ENCODE results near the gene ETHE1.

ETHE1 gene

GRCh38 chr19:43490759-43491158, 36.2 kb downstream of the ETHE1 start:
- no peak for DNase-seq (ENCODE audit: low read depth in 2 of 2)

DNA sequence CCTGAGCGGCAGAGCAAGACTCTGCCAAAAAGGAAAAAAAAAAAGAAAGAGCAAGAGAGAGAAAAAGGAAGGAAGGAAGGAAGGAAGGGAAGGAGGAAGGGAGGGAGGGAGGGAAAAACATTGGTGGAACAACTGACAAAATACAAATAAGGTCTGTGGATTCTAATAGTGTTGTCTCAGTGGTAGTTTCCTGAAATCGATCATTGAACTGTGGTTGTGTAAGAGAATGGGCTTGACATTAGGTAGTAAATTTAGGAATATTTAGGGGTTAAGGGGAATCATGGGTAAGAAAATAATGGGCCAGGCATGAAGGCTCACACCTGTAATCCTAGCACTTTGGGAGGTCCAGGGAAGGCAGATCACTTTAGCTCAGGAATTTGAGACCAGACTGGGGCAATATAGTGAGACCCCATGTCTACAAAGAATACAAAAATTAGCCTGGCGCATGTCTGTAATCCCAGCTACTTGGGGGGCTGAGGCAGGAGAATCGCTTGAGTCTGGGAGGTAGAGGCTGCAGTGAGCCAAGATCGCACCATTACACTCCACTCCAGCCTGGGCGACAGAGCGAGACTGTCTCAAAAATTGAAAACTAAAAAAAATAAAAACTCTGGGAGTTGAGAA, 36.9 kb downstream of the ETHE1 start:
- no peak for DNase-seq (ENCODE audit: low read depth in 2 of 2)

DNA sequence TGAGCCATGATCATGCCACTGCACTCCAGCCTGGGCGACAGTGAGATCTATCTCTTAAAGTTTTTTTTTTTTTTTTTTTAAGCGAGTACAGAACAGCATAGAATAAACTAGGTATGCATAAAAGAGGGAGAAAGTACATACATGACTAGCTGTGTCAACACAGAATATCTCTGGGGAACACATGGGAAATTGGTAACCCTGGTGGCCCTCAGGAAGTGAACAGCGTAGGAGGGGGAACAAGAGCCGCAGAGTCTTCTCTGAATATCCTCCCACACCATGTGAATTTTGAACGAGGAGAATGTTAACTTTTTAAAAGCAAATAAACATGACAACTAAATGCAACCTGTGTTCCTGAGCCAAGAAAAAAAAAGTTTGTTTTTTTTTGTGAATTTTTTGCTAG, 37.7 kb downstream of the ETHE1 start:
- no peak for DNase-seq (ENCODE audit: low read depth in 2 of 2)

- no peak for DNase-seq (ENCODE audit: low read depth in 2 of 2)
These were observed 38.8 kb downstream of the ETHE1 start for GRCh38 chr19:43488179-43488578.

DNA sequence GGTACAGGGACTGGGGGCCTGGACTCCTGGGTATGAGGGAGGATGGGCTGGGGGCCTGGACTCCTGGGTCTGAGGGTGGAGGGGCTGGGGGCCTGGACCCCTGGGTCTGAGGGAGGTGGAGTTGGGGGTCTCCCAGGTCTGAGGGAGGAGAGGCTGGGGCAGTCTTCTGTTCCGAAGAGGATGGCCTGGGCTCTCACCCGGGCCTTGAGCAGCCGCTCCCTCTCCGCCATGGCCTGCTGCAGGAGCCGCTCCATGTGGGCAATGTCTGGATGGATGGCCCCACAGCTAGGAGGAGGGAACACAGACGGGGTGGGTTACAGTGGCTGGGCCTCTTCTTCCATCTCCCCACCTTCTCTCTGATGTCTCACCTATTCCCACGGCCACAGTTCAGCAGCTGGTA, 40.6 kb downstream of the ETHE1 start:
- DNase-seq (ENCODE audit: low read depth in 2 of 2), result no peak

DNA sequence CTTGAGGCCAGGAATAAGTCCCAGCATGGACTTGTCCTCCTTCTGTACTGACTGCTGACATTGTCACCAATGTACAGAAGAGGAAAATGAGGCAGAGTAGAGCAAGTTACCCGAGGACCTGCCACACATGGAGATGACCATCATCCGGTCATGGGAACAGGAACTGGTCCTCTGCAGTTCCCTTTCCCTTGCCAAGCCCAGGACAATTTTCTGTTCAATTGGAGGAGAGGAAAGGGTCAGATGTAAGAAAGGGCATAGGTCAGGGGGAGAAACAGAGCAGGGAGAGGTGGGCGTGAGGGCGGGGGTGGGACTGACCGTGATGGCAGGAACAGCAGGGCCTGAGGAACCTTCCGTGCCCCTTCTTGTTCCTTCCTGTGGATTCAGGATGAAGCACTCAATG, 41.0 kb downstream of the ETHE1 start:
- no peak for DNase-seq (ENCODE audit: low read depth in 2 of 2)

DNA sequence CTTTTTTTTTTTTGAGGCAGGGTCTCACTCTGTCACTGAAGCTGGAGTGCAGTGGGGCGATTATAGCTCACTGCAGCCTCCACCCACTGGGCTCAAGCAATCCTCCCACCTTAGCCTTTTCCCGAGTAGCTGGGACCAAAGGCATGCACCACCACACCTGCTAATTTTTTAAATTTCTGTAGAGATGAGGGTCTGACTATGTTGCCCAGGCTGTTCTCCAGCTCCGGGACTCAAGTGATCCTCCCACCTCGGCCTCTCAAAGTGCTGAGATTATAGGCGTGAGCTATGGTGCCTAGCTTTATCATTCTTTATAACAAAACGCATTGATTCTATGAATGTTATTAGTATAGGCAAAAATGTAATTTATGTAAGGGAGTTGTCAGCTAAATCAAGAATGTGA, 43.7 kb downstream of the ETHE1 start:
- DNase-seq (ENCODE audit: low read depth in 2 of 2), result no peak

DNA sequence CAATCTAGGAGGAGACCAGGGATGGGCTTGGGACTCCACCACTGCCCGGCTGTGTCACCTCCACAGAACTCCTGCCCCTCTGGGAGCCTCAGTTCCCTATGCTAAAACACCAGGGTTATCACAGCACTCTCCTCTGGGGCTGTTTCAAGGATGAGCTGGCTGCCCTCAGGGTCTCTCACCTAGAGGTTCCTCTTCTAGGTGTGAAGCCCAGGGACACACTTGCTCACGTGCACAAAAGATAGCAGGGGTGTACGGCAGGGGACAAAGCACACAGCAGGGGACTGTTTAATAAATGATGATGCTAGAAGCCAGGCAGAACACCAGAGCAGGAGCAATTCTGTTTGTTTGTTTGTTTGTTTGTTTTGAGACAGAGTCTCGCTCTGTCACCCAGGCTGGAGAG, 44.8 kb downstream of the ETHE1 start:
- no peak for DNase-seq (ENCODE audit: low read depth in 2 of 2)

- no peak for DNase-seq (ENCODE audit: low read depth in 2 of 2)
These were observed 45.3 kb downstream of the ETHE1 start for GRCh38 chr19:43481701-43482100.

DNA sequence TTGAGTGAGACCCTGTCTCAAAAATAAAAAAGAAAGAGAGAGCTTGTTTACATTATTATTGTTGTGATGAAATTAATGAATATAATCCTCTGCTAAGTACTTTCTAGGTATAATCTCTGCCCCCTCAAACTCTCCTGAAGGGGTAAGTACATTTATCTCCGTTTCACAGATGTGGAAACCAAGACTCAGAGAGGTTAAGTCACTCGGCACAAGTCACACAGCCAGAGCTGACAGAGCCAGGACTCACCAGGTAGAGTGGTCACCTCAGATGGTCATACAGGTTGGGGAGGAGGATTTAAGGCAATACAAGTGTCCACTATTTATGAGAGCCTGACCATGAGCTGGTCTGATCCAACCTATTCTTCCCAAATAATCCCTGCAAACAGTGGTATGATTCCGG, 46.4 kb downstream of the ETHE1 start:
- no peak for DNase-seq (ENCODE audit: low read depth in 2 of 2)

GRCh38 chr19:43479961-43480561, 46.9 kb downstream of the ETHE1 start:
- no peak for DNase-seq (ENCODE audit: low read depth in 2 of 2)

DNA sequence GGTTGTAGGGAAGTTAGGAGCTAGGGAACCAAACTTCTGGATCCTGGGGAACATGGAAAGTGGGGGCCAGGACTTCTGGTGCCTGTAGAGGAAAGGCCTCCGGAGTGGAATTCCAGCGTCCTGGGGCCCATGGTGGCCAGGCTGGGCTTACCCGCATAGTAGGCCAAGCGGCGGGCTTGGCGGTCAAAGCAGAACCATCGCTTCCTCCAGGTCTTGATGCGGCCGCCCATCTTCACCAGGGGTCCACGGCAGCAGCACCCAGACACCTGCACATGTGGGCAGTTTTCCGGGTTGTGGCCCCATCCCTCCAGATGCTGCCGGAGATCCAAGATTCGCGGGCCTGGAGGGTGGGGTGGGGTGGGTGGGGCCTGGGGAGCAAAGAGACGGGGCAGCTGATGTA, 47.8 kb downstream of the ETHE1 start:
- no peak for DNase-seq (ENCODE audit: low read depth in 2 of 2)

DNA sequence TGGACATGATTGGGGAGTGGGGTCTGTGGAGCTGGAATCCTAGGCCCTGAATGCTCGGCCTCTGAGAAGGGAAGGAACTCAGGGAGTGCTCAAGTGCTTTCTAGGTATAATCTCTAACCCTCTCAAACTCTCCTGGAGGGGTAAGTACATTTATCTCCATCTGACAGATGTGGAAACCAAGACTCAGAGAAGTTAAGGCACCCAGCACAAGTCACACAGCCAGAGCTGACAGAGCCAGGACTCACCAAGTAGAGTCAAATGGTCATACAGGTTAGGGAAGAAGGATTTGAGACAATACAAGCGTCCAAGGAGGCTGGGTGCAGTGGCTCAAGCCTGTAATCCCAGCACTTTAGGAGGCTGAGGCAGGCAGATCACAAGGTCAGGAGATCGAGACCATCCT, 48.7 kb downstream of the ETHE1 start:
- DNase-seq (ENCODE audit: low read depth in 2 of 2), result no peak

- no peak for DNase-seq (ENCODE audit: low read depth in 2 of 2)
These were observed 50.4 kb downstream of the ETHE1 start for GRCh38 chr19:43476606-43477005.

DNA sequence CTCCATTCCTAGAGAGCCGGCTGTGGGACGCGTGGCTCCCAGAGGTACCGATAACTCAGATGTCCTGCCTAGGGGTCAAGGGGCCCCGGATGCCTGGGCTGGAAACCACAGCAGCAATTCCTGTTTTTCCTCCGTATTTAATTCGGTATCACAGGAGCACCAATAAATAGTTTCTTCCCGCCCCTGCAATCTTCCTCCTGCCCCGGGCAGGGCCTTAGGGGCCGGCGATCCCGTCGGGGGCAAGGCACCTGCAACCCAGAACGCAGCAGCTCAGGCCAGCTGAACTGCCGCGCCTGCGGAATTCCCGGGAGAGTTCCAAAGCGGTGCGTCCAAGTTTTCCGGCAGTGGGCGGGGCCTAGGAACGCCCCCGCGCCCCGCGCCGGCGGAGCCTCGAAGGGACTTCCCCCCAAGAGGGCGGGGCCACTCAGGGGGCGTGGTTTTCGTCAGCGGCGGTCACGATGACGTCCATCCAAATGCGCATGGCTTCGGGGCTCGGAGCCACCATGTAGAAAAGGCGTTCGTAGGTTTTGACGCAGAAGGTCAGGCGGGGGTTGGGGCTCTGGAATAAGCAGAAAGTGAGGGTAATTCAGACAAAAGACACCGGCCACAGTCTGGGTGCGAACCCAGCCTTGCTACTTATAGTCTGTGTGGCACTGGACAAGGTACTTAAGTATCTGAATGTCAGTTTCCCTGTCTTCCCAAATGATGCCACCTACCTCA, 51.9 kb downstream of the ETHE1 start:
- peak; percentile 98 for DNase-seq (ENCODE audit: low read depth in 2 of 2)

DNA sequence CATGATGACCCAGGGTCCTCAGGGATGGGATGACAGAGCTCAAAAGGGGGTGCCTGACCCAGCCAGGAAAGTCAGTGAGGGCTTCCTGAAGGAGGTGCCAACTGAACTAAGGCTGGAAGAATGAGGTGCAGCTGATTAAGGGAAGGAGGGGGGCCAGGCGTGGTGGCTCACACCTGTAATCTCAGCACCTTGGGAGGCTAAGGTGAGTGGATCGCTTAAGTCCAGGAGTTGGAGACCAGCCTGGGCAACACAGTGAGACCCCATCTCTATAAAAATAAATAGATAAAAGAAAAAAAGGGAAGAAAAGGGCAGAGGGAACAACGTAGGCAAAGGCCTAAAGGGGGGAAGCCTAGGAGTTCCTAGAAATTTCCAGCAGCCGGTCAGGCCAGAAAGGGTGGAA, 52.5 kb downstream of the ETHE1 start:
- DNase-seq (ENCODE audit: low read depth in 2 of 2), result no peak

DNA sequence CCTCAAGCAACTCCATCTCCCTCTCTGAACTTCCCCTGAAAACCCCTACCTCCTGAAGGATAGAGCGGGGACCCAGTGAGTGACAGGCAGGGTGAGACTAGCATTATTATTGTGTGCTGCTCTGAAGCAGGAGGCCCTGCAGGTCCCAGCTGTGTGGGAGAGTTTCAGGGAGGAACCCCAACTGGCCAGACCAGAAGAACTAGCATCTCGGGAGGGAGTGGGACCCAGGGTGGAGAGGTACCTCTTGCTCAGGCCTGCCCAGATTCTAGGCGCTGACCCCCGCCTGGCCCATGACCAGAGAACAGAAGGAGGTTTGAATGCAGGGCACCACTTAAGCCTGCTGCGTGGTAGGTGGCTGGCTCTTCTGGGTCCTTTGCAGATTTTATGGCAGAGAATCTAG, 55.9 kb downstream of the ETHE1 start:
- no peak for DNase-seq (ENCODE audit: low read depth in 2 of 2)

DNA sequence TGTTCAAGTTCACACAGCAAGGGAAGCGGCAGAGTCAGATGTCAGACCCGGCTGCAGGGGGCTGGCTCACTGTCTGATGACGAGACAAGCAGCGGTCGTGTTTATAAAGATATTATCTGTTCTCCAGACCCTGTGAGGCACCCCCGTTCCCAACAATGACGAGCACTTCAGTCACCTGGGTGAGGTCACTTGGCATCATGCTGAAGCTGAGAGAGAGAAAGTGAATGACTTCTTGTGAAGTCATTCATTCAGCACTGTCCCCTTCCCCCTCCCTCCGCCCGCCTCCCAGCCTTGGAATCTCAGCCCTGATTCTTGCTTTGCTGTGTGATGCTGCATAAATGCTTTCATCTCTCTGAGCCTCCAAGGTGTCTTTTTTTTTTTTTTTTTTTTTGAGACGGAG, 56.7 kb downstream of the ETHE1 start:
- DNase-seq (ENCODE audit: low read depth in 2 of 2), result no peak

GRCh38 chr19:43469160-43469480, 57.9 kb downstream of the ETHE1 start:
- no peak for DNase-seq (ENCODE audit: low read depth in 2 of 2)

- DNase-seq (ENCODE audit: low read depth in 2 of 2), result no peak
These were observed 58.4 kb downstream of the ETHE1 start for GRCh38 chr19:43468354-43469159.

DNA sequence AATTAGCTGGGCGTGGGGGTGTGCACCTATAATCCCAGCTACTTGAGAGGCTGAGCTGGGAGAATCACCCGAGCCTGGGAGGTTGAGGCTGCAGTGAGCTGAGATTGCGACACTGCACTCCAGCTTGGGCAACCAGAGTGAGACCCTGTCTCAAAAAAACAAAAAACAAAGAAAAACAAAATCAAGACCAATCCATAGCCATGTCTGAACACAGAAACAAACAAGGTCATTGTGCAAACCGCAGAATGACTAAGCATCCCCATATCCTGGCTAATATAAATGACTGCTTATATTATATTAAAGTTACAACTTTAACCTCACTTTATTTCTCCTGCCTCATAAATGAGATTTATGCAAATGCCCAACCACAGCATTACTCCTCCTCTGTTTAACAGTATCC, 59.3 kb downstream of the ETHE1 start:
- DNase-seq (ENCODE audit: low read depth in 2 of 2), result no peak

- no peak for DNase-seq (ENCODE audit: low read depth in 2 of 2)
These were observed 59.7 kb downstream of the ETHE1 start for GRCh38 chr19:43467276-43467675.

GRCh38 chr19:43466793-43467192, 60.2 kb downstream of the ETHE1 start:
- no peak for DNase-seq (ENCODE audit: low read depth in 2 of 2)

Measured in stimulated activated CD4-positive, alpha-beta T cell treated with anti-CD3 and anti-CD28 coated beads, Interleukin-1b, Interleukin-23, amount 100 ng/mL, for 4 hours (primary cell).